Activated T-helper 17 cell treated with anti-CD3 and anti-CD28 coated beads, Interleukin-2, amount 50 U/mL, for 72 hours (primary cell): ENCODE measurements around the gene GARS1. TPM values are rescaled to one million over a fixed set of nuclear protein-coding genes. Genes with fewer than 3 reads are reported as not detected.

Experiments
- ATAC-seq: fragments of 150-1000 bp; cut with Tn5 transposase; replicated peaks from 2 replicates; pipeline ENCODE4 v1.10.0; 2021; ENCODE audit warnings: mild to moderate bottlenecking, moderate library complexity
- H3K27ac Mint-ChIP-seq: one replicate; pipeline ENCODE4 v1.8.0; 2022; ENCODE audit warnings: mixed read lengths
- H3K27me3 Mint-ChIP-seq: one replicate; pipeline ENCODE4 v1.8.0; 2022; ENCODE audit warnings: mixed read lengths
- H3K36me3 Mint-ChIP-seq: one replicate; pipeline ENCODE4 v1.8.0; 2022; ENCODE audit warnings: low read depth, mild to moderate bottlenecking, mixed read lengths
- H3K4me1 Mint-ChIP-seq: one replicate; pipeline ENCODE4 v1.8.0; 2022; ENCODE audit warnings: mixed read lengths
- H3K4me3 Mint-ChIP-seq: one replicate; pipeline ENCODE4 v1.8.0; 2022; ENCODE audit warnings: mild to moderate bottlenecking, mixed read lengths
- H3K9me3 Mint-ChIP-seq: one replicate; pipeline ENCODE4 v1.8.0; 2022; ENCODE audit warnings: mixed read lengths
- total RNA-seq, 2 donors: library from RNA; stranded (reverse); gene quantifications; one replicate each; pipeline ENCODE4 v1.2.3, GENCODE V29; 2022

GARS1 gene
- total RNA-seq, 2 donors from 2014 or later, result 152 to 222 TPM

DNA sequence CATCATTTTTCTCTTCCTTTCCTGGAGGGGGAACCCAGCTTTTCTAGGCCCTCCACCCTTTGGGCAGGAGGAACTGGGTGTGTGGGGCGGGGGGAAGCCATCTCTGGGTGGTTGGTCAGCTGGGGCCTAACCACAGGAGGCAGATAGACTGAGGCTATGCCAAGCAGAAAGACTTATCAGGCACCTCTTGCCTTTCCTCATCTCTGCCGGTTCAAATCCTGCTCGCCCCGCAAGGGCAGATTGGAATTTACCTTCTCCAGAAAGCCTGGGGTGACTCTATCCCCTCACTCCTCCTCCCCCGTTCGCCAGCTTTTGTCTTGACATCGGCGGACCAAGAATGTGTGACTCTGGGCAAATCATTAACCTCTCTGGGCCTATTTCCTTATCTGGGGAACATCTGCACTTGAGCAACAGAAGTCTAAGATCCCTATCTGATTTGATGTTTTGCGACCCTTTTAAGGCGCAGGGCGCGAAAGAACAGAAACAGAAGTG is 584 bp upstream of the GARS1 start:
- H3K27ac Mint-ChIP-seq, result peak overlapping the region; percentile 99
- ATAC-seq, result peak; percentile 42
- H3K27me3 Mint-ChIP-seq, result no peaks in the 10 kb centered on the region
- H3K4me1 Mint-ChIP-seq, result peaks cover 16% of the 10 kb centered on the region
- peak overlapping the region; percentile 99 for H3K4me3 Mint-ChIP-seq
- H3K9me3 Mint-ChIP-seq, result no peaks in the 10 kb centered on the region
- peaks cover 49% of the 10 kb centered on the region for H3K36me3 Mint-ChIP-seq

DNA sequence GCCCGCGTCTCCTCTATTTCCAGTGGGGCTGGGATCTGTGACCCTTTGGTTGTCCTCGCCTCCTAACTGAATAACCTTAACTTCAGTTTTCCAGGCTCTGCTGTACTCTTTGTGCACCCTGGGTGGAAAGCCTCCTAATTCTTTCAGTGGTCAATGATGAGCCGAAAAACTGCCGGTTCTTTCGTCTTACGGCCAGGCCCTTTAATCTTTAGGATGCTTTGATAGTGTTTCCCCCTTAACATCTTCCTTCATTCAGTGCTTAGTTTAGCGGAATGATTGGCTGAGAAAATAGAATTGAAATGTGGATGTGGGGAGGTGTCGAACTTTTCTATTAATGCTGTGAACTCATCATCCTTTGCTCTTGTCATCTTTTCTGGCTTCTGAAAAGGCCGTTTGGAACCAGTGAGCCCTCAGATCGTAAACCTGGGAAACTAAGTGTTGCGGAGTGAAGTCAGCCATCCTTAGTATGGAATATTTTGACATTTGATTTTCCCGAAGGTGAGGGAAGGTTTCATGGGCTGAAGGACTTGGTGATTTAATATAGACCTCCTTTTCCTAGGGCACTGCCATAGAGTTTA is 847 bp downstream of the GARS1 start:
- H3K36me3 Mint-ChIP-seq, result peaks cover 63% of the 10 kb centered on the region
- no peaks in the 10 kb centered on the region for H3K9me3 Mint-ChIP-seq
- peaks cover 14% of the 10 kb centered on the region for H3K4me1 Mint-ChIP-seq
- ATAC-seq, result no peak
- H3K27me3 Mint-ChIP-seq, result no peaks in the 10 kb centered on the region
- H3K27ac Mint-ChIP-seq, result peak overlapping the region; percentile 99
- peak overlapping the region; percentile 99 for H3K4me3 Mint-ChIP-seq

DNA sequence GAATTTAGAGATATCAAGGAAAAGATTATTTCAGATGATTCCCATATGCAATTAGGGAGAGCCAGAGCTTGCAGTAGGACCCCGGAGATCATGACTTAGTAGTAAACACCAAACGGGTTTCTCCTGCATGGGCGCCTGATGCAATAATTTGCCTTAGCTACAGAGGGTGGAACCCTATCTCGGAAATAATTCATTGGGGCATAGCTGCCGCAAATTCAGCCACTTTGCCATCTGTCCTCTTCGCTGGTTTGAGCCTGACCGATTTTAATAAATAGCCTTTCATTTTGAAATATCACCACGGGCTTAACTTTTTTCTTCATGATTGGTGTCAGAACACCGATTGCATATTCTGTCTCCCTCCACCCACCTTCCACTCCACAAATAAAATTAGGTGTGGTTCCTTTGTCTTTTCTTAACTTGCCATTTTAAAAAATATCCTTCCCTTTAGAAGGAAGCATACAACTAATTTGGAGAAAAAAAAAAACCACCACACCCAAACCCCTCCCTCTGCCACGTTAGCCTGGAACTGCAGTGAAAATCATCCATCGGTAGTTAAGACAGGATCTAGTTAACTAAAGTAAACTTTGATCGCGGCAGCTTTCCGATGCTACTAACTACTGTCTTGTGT is 1.4 kb downstream of the GARS1 start:
- Mint-ChIP-seq H3K36me3 (peaks cover 69% of the 10 kb centered on the region), H3K27ac (peak overlapping the region; percentile 99)

DNA sequence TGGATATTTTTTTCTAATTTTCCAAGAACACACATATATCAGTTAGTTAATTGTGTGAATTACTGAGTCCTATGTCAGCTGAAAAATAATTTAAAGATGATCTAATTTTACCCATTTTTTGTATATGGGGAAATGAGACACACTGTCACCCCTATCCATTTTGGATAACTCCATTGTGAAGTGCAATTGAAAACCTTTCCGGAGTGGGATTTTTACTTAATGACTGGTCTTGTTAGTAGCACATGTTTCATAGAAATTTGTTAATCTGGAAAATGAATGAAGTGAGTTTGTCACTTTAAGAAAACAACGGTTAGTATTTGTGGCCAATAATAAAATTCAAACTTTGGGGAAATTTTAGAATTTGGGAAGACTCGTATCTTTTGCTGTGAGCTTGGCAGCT is 2.0 kb downstream of the GARS1 start:
- Mint-ChIP-seq H3K4me3 (peak overlapping the region; percentile 99), H3K9me3 (no peaks in the 10 kb centered on the region), H3K27me3 (no peaks in the 10 kb centered on the region), H3K27ac (peak overlapping the region; percentile 99), H3K36me3 (peaks cover 75% of the 10 kb centered on the region), H3K4me1 (peaks cover 11% of the 10 kb centered on the region)
- no peak for ATAC-seq

More for the DNA sequence above, 1.4 kb downstream of the GARS1 start:
- Mint-ChIP-seq H3K4me3 (peak overlapping the region; percentile 99), H3K27me3 (no peaks in the 10 kb centered on the region), H3K9me3 (no peaks in the 10 kb centered on the region), H3K4me1 (peaks cover 14% of the 10 kb centered on the region)
- no peak for ATAC-seq

DNA sequence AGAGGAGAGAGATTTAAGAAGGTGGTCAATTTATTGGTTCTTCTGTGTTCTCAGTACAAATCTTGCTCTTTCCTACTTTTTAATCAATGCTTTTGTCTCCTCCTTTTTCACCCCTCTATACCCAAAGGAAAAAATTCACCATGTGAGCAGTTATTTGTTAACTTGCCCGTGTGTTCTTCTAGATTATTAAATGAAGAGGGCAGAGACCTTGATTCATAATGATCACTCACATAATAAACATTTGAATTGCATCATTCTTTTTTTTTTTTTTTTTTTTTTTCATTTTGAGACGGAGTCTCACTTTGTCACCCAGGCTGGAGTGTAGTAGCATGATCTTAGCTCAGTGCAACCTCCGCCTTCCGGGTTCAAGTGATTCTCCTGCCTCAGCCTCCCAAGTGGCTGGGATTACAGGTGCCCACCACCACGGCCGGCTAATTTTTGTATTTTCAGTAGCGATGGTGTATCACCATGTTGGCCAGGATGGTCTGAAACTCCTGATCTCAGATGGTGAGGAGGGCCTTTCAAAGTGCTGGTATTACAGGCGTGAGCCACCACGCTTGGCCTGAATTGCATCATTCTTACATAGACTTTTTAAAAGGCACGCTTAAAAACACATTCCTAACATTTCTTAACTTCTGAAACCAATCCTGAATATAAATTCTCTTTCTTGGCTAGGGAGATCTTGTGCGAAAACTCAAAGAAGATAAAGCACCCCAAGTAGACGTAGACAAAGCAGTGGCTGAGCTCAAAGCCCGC is 3.6 kb downstream of the GARS1 start:
- Mint-ChIP-seq H3K4me1 (peaks cover 4% of the 10 kb centered on the region), H3K27ac (peak overlapping the region; percentile 39), H3K36me3 (peaks cover 91% of the 10 kb centered on the region), H3K9me3 (no peaks in the 10 kb centered on the region), H3K4me3 (peak overlapping the region; percentile 14), H3K27me3 (no peaks in the 10 kb centered on the region)
- no peak for ATAC-seq

DNA sequence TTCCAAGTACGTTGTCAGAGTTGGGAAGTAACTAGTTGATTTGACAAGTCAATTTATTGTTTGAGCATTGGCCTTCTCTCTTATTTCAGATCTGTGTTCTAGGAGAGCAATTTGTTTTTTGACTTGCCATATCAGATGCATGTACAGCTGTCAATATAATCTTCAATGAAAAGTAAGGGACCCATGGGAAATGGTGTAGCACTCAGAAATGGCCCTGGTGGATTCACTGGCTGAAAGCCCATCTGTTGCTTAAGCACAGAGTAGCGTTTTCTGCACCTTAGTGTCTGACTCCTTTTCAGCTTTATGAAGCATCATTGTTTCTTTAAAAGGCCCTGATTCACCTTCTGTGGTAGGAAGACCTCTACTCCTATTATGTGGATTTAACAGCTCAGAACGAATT is 10.2 kb downstream of the GARS1 start:
- H3K27ac Mint-ChIP-seq, result peak overlapping the region; percentile 67
- no peaks in the 10 kb centered on the region for H3K9me3 Mint-ChIP-seq
- no peaks in the 10 kb centered on the region for H3K27me3 Mint-ChIP-seq
- no peak for ATAC-seq
- peaks cover 100% of the 10 kb centered on the region for H3K36me3 Mint-ChIP-seq
- H3K4me1 Mint-ChIP-seq, result peaks cover 14% of the 10 kb centered on the region
- peak overlapping the region; percentile 0 for H3K4me3 Mint-ChIP-seq

DNA sequence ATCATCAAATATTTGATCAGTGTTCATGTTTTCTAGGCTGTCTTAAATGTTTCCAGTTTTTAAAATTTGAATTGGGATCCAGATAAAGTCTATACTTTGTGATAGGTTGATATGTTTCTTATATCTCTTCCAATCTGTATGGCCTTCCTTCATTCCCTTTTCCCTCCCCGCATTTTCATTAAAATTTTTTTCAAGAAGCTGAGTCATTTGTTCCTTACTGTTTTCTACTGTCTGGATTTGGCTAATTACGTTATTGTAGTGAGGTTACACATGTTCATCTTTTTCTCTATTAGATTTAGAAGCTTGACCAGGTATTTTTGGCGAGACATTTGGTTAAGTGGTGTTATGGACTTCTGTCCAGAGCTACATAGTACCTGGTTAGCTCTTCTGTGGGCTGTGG is 11.2 kb downstream of the GARS1 start:
- H3K4me3 Mint-ChIP-seq, result no peak overlapping the region
- H3K9me3 Mint-ChIP-seq, result no peaks in the 10 kb centered on the region
- no peaks in the 10 kb centered on the region for H3K27me3 Mint-ChIP-seq
- H3K27ac Mint-ChIP-seq, result no peak overlapping the region
- no peak for ATAC-seq
- peaks cover 100% of the 10 kb centered on the region for H3K36me3 Mint-ChIP-seq
- peaks cover 19% of the 10 kb centered on the region for H3K4me1 Mint-ChIP-seq

DNA sequence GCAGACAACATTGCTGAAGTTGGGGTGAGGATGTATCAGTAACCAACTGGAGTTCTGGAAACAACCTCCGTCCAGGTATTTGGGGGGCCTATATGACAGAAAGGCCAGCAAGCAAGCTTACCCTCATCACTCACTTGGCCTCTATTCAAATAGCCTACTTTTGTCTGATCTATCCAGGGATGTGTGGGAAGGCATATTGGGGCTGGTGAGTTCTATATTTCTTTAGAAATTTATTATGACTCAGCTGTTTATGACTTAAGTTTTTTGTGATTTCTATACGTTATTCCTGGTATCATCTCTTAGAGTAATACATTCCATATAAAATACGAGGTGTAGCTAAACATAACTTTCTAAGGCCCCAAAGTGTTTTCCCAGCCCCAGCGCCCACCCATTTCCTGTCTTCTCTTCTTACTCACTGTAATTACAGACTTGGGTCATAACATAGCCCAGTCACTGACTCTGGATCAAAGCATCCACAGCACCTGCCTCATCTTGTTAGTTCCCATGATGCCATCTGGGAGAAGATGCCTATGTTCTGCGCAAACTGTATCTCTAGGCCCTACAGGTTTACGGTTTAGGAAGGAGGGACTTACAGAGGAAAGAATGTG is 18.1 kb downstream of the GARS1 start:
- peaks cover 100% of the 10 kb centered on the region for H3K36me3 Mint-ChIP-seq
- H3K4me1 Mint-ChIP-seq, result peaks cover 42% of the 10 kb centered on the region
- H3K9me3 Mint-ChIP-seq, result no peaks in the 10 kb centered on the region
- peak; percentile 85 for ATAC-seq
- H3K27ac Mint-ChIP-seq, result peak overlapping the region; percentile 90
- no peaks in the 10 kb centered on the region for H3K27me3 Mint-ChIP-seq
- peak overlapping the region; percentile 48 for H3K4me3 Mint-ChIP-seq

DNA sequence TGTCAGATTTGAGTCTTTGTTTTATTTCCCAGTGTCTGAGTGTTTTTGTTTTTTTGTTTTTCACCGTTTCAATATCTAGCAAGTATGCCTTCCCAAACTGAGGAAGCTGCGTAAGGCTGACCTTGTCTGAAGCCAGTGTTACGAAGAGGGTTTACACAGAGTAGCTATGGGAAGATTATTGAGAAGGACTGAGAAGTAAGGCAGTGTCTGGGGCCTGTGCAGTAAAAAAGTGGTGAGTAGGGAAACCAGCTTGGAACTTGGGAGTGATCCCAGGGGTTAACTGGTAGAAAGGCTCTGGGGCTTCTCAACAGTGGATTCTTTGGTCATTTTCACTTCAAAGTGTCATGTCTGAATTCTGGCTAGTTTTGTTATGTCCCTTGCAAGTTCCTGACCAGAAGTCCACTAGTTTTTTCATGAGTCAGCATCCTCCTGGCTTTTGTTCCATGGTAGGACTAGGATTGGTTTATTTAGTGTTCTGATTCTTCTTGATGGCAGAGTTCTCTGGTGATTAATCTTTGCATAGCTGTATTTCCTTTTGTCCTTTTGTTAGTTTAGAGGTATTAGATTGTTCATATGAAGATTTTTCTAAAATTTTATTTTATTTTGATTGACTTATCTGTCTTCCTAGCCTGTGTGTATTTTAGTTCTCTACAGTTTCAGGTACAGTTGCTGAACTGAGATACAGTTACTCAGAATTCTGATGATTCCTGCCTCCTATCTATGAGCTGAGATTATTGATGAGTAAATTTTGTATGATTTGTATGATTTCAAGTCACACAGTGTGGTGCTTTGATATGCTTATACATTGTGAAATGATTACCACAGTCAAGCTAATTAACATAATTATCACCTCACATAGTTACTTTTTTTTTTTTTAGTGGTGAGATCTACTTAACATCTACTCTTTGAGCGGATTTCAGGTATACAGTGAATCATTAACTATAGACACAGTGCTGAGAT is 19.0 kb downstream of the GARS1 start:
- no peaks in the 10 kb centered on the region for H3K9me3 Mint-ChIP-seq
- no peaks in the 10 kb centered on the region for H3K27me3 Mint-ChIP-seq
- H3K27ac Mint-ChIP-seq, result peak overlapping the region; percentile 90
- H3K36me3 Mint-ChIP-seq, result peaks cover 100% of the 10 kb centered on the region
- H3K4me3 Mint-ChIP-seq, result peak overlapping the region; percentile 48
- ATAC-seq, result peak; percentile 51
- peaks cover 42% of the 10 kb centered on the region for H3K4me1 Mint-ChIP-seq

DNA sequence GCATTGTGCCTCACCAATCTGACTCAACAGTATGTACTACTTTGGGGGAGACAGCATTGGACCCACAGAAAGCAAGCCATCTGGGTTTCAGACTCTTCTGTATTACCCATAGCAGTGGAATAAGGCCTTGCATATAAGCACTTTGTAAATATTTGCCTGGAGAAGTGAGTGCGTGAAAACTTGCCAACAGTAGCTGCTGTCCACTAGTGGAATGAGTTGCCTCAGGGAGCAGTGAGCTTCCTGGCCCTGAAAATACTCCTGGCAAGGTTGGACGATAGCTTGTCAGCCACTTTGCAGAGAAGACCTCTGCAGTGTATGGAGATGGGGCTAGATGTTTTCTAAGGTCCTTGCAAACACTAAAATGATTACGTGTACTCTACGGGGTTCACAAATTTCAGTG is 21.6 kb downstream of the GARS1 start:
- Mint-ChIP-seq H3K4me3 (no peak overlapping the region), H3K4me1 (peaks cover 28% of the 10 kb centered on the region), H3K36me3 (peaks cover 100% of the 10 kb centered on the region), H3K27me3 (no peaks in the 10 kb centered on the region), H3K9me3 (no peaks in the 10 kb centered on the region), H3K27ac (no peak overlapping the region)
- no peak for ATAC-seq

DNA sequence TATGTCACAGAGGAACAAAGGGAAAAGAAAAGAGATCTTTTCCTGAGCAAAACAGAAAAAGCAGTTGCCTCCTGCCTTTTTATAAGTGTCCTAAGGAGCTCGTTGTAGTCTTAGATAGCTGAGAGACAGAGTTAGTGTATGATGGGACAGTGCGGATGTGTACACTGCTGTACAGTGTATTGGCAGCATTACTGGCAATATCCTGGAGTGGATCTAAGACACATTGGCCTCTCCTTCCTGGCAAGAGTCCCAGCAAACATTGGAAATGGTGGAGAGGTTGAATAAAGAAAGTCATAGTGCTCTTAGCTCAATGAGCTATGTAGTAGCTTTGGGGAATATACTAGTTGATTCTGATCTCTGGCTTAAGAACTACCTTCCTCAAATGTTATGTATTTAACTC is 22.7 kb downstream of the GARS1 start:
- H3K27ac Mint-ChIP-seq, result no peak overlapping the region
- H3K27me3 Mint-ChIP-seq, result no peaks in the 10 kb centered on the region
- H3K36me3 Mint-ChIP-seq, result peaks cover 100% of the 10 kb centered on the region
- no peaks in the 10 kb centered on the region for H3K9me3 Mint-ChIP-seq
- H3K4me3 Mint-ChIP-seq, result no peak overlapping the region
- ATAC-seq, result no peak
- H3K4me1 Mint-ChIP-seq, result peaks cover 24% of the 10 kb centered on the region

DNA sequence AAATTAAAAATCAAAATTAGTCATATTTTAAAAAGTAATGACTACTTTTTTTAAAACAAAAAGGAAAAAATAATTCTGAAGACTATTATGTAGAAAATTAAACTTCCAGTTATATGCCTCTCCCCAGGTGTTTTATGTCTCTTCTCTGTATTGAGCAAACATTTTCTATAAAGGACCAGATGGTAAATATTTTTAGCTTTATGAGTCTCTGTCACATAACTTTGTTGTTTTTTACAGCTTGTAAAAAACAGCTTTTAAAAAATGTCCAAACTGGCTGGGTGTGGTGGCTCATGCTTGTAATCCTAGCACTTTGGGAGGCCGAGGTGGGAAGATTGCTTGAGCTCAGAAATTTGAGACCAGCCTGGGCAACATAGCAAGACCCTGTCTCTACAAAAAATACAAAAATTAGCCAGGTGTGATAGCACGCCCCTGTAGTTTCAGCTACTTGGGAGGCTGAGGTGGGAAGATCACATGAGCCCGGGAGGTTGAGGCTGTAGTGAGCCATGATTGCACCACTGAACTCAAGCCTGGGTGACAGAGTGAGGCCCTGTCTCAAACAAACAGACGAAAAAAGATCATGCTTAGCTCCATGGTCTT is 23.5 kb downstream of the GARS1 start:
- Mint-ChIP-seq H3K27ac (no peak overlapping the region), H3K4me3 (no peak overlapping the region), H3K27me3 (no peaks in the 10 kb centered on the region), H3K9me3 (no peaks in the 10 kb centered on the region), H3K36me3 (peaks cover 100% of the 10 kb centered on the region), H3K4me1 (peaks cover 16% of the 10 kb centered on the region)
- no peak for ATAC-seq

DNA sequence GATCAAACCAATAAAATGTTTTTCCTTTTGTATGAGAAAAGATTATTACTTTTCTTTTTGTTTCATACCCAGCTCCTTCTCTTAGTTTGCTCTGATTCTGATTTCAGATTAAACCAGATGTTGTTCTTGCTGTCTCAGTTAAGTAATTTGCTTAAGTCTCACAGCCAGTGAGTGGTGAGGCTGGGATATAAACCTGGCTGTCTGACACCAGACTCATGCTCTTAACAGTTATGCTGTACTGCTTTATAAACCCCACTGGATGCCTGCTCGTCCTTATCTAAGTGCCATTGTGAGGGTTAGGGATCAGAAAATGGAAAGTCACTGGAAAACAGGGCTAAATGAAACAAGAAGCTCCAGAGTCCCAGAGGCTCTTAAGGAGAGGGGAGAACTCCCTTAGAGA is 24.3 kb downstream of the GARS1 start:
- peaks cover 8% of the 10 kb centered on the region for H3K4me1 Mint-ChIP-seq
- no peak overlapping the region for H3K27ac Mint-ChIP-seq

More for the DNA sequence above, 24.3 kb downstream of the GARS1 start:
- no peak for ATAC-seq
- Mint-ChIP-seq H3K36me3 (peaks cover 100% of the 10 kb centered on the region), H3K27me3 (no peaks in the 10 kb centered on the region), H3K4me3 (no peak overlapping the region), H3K9me3 (no peaks in the 10 kb centered on the region)
